Cerebellar cortex (tissue), 1 donor: ENCODE data around the gene CREB1.

Source experiments
- DNase-seq: peaks from one replicate; pipeline ENCODE4 v3.0.0-alpha.2; 2015; ENCODE audit warnings: low spot score

Gene CREB1

DNA sequence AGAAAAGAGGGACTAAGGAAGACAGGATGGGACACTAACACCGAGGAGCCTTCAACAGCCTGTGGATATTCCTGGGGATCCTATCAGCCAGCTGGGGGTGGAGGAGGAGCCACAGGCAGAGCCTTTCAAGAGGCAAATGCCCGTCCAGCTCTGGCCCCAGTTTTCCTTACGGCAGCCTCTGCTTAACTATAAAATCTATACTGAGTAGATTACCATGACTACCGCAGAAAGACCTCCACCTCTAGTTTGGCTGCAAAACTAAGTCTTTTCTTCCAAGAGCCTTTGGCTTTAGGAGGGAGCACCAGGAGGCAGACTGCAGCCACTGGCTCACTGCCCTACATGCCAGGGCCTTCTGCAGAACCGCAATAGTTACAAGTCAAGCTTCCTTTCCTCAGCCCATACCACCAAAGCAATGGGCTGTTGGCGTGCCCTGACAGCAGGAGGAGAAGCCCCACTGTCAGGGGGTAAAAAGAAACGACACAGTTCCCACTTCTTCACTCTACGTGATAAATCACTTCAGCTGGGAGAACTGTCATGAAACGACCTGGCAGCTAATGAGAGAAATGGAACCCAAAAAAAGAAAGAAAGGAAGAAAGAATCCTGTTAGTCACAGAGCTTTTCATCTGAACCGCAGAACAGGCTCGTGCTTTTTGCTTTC lies 25.1 kb upstream of the CREB1 start:
- DNase-seq, result peak; percentile 54

DNA sequence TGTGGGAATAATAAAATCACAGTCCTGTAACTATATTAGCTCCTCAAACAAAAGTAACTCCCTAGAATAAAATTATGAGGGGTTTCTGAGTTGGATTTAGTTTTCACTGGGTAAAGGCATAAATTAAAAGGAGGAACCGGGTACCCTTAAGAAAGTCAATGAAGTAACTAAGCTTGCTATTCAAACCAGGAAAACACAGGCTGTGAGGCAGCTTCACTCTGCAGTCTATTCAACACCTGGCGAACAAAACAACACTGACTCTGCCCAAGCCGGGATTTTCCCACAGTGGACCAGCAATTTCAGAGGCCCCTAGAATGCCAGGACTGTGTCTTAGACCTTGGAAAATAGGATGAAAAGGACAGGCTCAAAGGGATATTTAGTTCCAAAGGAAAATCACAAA lies 24.6 kb upstream of the CREB1 start:
- no peak for DNase-seq

DNA sequence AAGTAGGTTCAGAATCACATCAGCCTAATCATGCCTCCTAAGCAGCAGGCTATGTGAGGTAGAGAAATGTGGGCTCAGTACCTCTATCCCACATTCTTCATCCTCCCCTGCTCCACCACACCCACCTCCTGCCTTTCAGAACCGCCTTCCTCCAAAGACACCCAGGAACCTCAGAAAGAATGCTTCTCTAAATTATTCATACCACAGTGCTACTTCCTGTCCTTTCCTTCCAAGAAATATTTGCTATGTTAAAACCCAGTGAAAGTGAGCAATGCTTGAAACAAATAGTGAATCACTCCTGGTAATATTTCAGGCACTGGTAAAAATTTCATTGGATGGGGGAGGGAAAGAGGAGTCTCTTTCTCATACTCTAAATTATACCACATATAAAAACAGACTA lies 24.0 kb upstream of the CREB1 start:
- no peak for DNase-seq

- no peak for DNase-seq
Observed at GRCh38 chr2:207506426-207506825, 23.3 kb upstream of the CREB1 start.

- no peak for DNase-seq
Observed at GRCh38 chr2:207510148-207510547, 19.6 kb upstream of the CREB1 start.

- no peak for DNase-seq
Observed at GRCh38 chr2:207511851-207512250, 17.9 kb upstream of the CREB1 start.

GRCh38 chr2:207512356-207512755 lies 17.4 kb upstream of the CREB1 start:
- no peak for DNase-seq

DNA sequence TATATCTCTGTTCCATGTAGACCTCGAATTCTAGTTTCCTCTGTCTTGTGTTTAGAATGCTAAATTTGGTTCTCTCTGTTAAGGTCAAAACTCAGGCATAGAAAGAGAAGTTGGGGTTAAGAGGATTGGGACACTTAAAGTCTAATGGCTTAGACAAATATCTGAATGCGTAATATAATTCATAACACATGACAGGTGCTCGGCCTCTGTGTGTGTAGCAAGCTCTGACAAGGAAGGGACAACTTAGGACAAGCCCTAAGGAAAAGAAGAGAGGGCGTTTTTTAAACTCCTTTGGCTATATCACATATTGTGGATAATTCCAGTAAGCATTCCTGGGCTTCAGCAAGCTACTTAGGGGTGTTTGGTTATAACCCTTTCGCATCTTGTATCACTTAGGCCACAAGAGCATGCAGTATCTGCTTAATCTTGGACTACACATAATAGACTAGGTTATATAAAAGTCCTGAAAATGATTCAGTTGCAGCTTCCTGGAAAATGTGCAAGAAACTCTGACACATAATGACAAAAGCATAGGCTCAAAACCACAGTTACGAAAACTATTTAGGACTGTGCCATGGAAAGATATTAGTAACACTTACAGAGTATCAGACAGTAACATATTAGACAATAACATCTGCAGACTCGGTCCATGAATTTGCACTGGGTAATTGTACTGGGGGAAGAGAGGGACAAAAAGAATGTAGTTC lies 16.1 kb upstream of the CREB1 start:
- no peak for DNase-seq

GRCh38 chr2:207514451-207514850 lies 15.3 kb upstream of the CREB1 start:
- DNase-seq, result no peak

- no peak for DNase-seq
Observed at GRCh38 chr2:207515671-207516070, 14.1 kb upstream of the CREB1 start.

DNA sequence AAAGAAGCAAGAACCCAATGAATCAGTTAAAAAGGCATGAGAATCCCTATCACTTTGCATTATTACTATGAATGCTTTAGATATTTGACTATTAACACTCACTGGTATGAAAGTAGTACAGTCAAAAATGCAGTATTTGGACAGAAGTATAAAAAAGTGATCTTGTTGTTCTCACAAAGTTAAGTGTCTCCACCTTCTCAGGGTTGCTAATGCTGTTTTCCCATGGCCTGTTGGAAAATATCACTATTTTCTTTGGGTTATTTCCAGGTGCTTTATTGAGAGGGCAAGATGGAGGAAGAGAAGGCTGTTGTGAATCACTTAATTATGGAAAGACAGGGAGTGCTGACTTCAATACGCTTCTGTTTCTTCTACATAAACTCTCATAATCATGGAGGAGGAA lies 13.6 kb upstream of the CREB1 start:
- no peak for DNase-seq

GRCh38 chr2:207523005-207523404 lies 6.8 kb upstream of the CREB1 start:
- DNase-seq, result no peak

DNA sequence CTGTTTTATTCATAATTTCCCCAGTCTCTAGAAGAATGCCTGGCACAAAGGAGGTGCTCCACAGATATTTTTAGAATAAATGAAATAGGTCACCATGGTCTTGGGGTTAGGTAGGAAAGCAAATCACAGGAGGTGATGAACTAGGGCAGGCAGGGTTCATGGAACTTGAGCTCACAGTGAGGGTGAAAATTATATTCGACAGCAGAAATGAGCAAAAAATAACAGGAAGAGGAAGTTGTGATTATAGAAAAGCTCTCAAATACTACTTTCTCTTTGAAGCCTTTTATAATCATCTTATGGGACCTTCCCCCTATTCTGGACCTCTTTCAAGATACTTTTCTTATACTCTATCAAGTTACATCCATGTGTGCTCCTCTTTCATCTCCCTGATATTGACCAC lies 4.5 kb upstream of the CREB1 start:
- DNase-seq, result no peak

DNA sequence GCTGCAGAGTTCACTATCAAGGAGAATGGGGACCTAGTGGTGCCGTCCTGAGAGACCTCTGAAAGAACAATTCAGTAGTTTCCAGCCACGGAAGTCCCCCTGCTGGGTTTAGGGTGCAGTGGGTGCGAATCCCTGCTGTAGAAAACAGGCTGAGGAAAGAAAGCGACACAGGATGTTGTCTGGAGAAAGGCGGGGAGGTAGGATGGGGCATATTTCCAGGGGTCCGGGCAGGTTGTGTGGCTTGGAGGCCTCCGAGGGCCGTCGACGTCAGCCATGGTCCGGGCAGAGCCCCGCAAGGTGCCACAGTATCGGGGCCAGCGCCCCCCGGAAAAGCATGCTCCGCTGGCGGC lies 807 bp upstream of the CREB1 start:
- DNase-seq, result no peak

- DNase-seq, result peak; percentile 41
Observed at GRCh38 chr2:207530160-207531031, 634 bp downstream of the CREB1 start.

- DNase-seq, result peak; percentile 20
Observed at GRCh38 chr2:207531032-207531952, 1.5 kb downstream of the CREB1 start.

DNA sequence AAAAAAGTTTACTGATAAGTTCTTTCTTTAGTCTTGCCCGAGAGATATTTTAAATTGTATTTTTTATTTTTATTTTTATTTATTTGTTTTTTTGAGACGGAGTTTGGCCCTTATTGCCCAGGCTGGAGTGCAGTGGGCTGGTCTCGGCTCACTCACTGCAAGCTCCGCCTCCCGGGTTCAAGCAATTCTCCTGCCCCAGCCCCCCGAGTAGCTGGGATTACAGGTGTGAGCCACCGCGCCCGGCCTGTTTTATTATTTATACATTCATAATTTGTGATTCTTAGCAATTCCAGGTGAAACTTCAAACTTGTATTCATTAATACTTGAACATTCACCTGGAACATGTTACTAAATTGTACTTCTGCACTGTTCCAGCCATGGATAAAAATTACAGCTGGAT lies 2.9 kb downstream of the CREB1 start:
- DNase-seq, result no peak

DNA sequence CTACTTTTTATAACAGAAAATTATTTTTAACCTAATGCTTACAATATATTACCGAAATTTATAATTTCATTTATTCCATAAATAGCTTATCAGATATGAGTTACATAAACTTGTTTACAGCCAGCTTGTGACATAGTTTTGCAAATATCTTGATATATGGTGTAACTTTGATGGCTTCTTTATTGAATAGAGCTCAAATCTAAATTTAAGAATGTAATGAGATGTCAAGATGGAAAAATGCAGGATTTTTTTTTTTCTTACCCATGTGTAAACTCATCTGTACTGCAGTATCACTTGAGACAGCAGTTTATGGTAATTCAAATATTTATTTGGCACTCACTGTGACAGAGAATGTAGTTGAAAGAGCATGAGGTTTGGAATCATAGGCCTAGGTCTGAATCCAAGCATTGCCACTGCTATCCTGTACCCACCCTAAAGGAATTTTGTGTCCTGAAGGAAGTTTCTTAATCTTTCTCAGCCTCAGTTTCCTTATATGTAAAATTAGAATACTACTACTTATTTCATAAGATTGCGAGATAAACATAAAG lies 3.8 kb downstream of the CREB1 start:
- no peak for DNase-seq

DNA sequence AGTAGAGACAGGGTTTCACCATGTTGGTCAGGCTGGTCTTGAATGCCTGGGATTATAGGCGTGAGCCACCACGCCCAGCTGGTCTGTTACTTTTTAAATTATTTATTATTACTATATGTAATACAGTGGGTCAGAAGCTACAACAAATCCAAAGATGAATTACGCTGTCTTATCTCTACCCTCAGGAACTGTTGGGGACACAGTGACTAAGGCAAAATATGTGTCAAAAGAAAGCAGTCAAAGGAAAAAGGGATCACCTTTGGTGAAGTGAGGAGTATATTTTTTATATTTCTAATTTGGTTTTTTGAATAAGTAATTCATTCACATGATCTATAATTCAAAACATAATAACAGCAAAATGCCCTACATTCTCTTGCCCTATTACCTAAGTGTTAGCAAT lies 4.7 kb downstream of the CREB1 start:
- DNase-seq, result no peak

GRCh38 chr2:207539470-207539869 lies 9.7 kb downstream of the CREB1 start:
- DNase-seq, result no peak

DNA sequence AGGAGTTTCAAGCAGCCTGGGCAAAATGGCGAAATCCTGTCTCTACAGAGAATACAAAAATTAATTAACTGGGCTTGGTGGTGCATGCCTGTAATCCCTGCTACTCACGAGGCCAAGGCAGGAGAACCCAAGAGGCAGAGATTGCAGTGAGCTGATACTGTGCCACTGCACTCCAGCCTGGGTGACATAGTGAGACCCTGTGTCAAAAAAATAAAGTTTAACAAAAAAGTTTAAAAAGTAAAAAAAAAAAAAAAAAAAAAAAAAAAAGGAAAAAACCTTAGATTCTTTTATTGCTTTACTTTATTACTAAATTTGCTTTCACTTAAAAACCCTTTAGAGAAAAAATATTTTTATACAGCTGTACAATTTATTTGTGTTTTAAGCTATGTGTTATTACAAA lies 10.7 kb downstream of the CREB1 start:
- no peak for DNase-seq

DNA sequence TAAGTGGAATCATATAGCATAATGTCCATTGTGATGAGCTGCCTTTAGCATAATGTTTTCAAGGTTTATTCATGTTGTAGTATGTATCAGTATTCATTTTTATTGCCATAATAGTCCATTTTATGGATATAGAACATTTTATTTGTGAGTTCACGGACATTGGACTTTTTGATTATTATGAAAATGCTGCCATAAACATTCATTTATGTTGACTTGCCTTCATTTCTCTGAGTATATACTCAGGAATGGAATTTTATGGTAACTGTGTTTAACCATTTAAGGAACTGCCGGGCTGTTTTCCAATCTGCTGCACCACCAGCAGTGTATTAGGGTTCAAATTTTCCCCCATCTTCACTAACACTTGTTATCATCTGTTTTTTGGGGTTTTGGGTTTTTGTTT lies 12.2 kb downstream of the CREB1 start:
- DNase-seq, result no peak
